Neuron (in vitro differentiated cells): ENCODE data around the gene PLD4.
"Not testable (repeated sequence)": the region's sequence is repeated elsewhere in the genome, so short reads cannot be mapped to it uniquely, and the experiment has no call there.

Experiments
- H2AFZ ChIP-seq: one replicate; pipeline ENCODE4 v1.6.1; 2013; ENCODE audit warnings: low read depth, mild to moderate bottlenecking, inconsistent platforms, low read length, moderate library complexity
- H3K27me3 ChIP-seq: one replicate; pipeline ENCODE4 v1.6.1; 2013; ENCODE audit warnings: low read length; ENCODE audit not compliant: insufficient read depth
- H3K36me3 ChIP-seq: one replicate; pipeline ENCODE4 v1.6.1; 2013; ENCODE audit warnings: low read length; ENCODE audit not compliant: insufficient read depth
- H3K4me1 ChIP-seq: one replicate; pipeline ENCODE4 v1.6.1; 2013; ENCODE audit warnings: low read length; ENCODE audit not compliant: insufficient read depth
- H3K4me3 ChIP-seq: 2 replicates; pipeline ENCODE4 v1.5.1; 2013; ENCODE audit warnings: mild to moderate bottlenecking, low read length, moderate library complexity
- H3K9me3 ChIP-seq: one replicate; pipeline ENCODE4 v1.6.1; 2013; ENCODE audit warnings: low read length

PLD4 gene

GRCh38 chr14:104890292-104890691 lies 34.4 kb upstream of the PLD4 start:
- not testable (repeated sequence) for H3K9me3 ChIP-seq, H3K4me3 ChIP-seq, H3K4me1 ChIP-seq, H2AFZ ChIP-seq, H3K27me3 ChIP-seq
- peaks cover 14% of the 10 kb centered on the region for H3K36me3 ChIP-seq

GRCh38 chr14:104891121-104891551 lies 33.5 kb upstream of the PLD4 start:
- Histone ChIP-seq H3K4me1 (no peaks in the 10 kb centered on the region), H3K36me3 (peaks cover 11% of the 10 kb centered on the region), H3K4me3 (no peak overlapping the region), H2AFZ (no peak overlapping the region), H3K27me3 (no peaks in the 10 kb centered on the region), H3K9me3 (no peaks in the 10 kb centered on the region)

DNA sequence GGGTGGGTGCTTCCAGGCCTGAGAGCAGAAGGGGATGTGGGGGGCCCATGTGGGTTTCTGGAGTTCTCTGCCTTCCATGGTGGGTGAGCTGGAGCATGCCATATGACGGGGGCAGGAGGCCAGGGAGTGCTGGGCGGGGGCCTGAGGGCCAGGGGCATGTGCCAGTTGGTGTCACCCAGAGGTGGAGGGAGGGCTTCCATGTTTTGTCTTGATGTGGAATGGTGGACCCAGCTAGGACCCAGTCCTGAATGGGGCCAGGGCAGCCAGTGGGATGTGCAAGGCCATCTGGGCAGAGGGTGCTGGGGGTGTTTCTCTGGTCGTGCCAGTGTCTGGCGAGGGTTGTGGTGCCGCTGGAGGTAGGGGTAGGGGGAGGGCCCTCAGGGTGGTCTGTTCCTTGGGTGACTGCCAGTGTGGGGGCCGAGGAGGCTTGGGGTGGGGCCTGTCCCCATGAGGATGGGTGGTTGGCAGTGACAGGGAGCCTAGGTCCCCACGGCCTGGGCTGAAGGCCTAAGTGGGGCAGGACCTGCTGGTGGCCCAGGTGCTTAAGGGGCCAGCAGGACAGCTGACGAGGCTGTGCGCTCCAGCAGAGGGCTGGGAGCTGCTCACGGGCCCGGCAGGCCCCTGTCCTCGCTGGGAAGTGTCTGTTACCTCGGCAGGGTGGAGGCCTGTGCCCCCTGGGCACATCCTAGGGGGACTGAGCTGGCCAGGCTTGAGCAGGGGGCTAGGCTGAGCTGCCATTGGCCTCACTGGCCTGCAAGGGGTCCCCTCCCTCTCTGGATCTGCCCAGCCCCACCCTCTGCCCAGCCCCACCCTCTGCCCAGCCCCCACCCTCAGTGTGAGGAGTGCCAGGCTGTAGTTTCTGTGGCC lies 32.8 kb upstream of the PLD4 start:
- H2AFZ ChIP-seq, result no peak overlapping the region
- H3K4me1 ChIP-seq, result no peaks in the 10 kb centered on the region
- no peaks in the 10 kb centered on the region for H3K9me3 ChIP-seq
- no peaks in the 10 kb centered on the region for H3K27me3 ChIP-seq
- H3K36me3 ChIP-seq, result peaks cover 10% of the 10 kb centered on the region
- no peak overlapping the region for H3K4me3 ChIP-seq

- H3K36me3 ChIP-seq, result peaks cover 6% of the 10 kb centered on the region
- no peaks in the 10 kb centered on the region for H3K27me3 ChIP-seq
- no peaks in the 10 kb centered on the region for H3K4me1 ChIP-seq
- no peak overlapping the region for H2AFZ ChIP-seq
- no peak overlapping the region for H3K4me3 ChIP-seq
- H3K9me3 ChIP-seq, result no peaks in the 10 kb centered on the region
These were observed 31.9 kb upstream of the PLD4 start for GRCh38 chr14:104892531-104893434.

DNA sequence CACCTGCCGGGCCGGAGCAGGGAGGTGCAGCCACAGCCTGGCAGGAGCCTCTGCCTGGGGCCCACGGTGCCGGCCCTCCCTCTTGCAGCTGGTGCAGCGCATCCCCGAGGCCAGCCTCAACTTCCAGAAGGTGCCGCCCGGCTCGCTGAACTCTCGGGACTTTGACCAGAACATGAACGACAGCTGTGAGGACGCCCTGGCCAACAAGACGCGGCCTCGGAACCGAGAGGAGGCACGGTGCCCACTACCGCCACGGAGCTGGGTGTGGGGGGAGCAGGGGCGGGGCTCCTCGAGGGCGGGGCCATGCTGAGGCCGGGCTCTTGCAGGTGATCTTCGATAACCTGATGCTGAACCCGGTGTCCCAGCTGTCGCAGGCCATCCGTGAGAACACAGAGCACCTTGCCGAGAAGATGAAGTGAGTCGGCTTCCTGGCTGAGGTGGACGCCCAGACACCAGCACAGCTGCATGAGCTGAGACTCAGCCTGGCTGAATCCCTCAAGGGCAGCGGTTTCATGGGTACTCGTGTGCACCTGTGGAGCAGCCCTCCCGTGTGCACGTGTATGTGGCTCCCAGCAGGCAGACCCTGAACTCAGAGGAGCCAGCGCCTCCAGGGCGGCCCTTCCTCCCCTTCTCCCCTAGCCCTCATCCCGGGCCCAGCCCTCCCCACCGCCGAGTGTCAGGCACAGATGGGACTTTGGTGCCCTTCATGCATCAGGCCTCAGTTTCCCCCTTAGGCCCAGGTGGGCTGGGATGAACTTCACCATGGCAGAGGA lies 31.1 kb upstream of the PLD4 start:
- H3K9me3 ChIP-seq, result no peaks in the 10 kb centered on the region
- H3K4me1 ChIP-seq, result no peaks in the 10 kb centered on the region
- H3K4me3 ChIP-seq, result no peak overlapping the region
- H3K36me3 ChIP-seq, result peaks cover 2% of the 10 kb centered on the region
- H3K27me3 ChIP-seq, result peaks cover 4% of the 10 kb centered on the region
- H2AFZ ChIP-seq, result no peak overlapping the region

GRCh38 chr14:104894331-104895206 lies 30.1 kb upstream of the PLD4 start:
- Histone ChIP-seq H3K4me1 (no peaks in the 10 kb centered on the region), H3K4me3 (no peak overlapping the region), H3K27me3 (peaks cover 4% of the 10 kb centered on the region)

GRCh38 chr14:104895207-104895785 lies 29.4 kb upstream of the PLD4 start:
- no peaks in the 10 kb centered on the region for H3K9me3 ChIP-seq
- H2AFZ ChIP-seq, result no peak overlapping the region
- H3K4me1 ChIP-seq, result no peaks in the 10 kb centered on the region
- peaks cover 10% of the 10 kb centered on the region for H3K27me3 ChIP-seq
- no peaks in the 10 kb centered on the region for H3K36me3 ChIP-seq
- no peak overlapping the region for H3K4me3 ChIP-seq

More at GRCh38 chr14:104894331-104895206, 30.1 kb upstream of the PLD4 start:
- Histone ChIP-seq H2AFZ (no peak overlapping the region), H3K9me3 (no peaks in the 10 kb centered on the region), H3K36me3 (no peaks in the 10 kb centered on the region)

DNA sequence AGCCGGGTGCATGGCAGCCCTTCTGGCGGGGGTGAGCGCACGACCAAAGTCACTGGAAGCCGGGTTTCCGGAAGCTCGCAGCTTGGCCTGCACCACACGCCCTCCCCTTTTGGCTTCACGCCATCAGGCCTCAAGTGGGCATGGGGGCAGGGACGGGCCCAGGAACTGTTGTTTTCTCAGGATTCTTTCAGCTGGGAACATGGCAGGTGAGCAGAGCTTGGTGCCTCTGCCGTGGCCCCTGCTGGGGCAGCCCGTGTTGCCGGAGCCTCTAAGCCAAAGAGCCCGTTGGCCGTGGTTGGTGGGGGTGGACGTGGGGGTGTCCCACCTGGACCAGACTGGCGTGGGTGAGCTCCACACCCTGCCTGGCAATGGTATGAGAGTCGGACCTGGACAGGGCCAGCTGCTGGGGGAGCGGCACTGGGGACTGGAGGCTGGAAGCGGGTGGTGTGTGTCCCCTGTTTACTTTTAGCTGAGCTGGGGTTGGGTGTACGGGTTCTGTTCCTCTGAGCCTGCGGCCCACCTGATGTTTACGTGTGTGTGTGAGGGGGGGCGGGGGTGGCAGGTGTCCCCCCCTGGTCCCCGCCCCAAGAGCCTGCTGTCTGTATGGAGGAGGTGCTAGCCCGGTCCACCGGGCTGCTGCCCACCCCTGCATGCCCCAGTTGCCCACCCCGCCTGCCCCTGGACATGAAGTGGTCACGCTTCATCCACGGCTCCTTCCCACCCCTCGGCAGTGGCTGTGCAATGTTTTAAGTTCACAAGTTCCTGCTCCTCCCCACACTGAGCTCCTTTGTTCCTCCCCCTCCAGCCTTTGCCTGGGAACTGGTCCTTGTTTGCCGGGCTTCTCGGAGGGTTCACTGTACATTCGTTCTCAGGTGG lies 28.7 kb upstream of the PLD4 start:
- H3K27me3 ChIP-seq, result peaks cover 15% of the 10 kb centered on the region
- no peaks in the 10 kb centered on the region for H3K36me3 ChIP-seq
- H3K9me3 ChIP-seq, result no peaks in the 10 kb centered on the region
- H3K4me3 ChIP-seq, result no peak overlapping the region
- no peak overlapping the region for H2AFZ ChIP-seq
- no peaks in the 10 kb centered on the region for H3K4me1 ChIP-seq

DNA sequence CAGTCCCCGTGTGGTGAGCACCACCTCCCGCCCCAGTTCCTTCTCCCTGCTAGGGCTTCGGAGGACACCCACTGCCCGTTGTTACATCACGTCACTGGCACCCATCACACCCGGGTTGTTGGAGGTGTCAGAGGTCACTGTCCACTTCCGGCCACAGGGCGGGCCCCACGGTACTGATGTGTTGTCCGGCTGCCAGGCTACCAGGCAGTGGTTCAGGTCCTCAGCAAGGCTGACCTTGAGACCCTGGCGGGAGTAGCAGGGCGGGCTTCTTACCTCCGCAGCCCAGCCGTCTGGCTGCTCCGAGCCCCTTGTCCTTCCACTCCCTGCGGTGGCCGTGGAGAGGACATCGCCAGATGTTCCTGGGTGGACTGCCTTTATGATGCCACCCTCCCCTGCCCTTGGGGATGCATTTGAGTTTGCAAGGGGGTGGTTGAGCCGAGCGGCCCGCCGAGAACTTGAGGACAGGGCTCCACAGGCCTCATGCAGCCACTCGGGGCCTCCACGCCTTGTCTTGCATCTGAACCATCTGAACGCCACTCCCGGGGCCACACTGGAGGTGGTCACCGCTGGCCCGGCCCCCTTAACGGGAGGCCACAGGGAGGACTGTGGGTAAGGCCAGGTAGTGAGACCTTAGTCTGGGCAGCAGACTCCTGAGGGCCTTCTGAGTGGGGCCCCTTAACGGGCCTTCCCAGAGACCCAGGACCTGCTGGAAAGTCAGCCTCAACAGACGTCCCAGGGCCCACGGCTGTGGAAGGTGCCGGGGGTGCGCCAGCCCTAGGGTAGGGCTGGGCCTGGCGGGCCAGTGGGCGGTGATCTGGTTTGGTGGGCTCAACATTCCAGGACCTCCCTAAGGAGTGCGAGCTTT lies 27.1 kb upstream of the PLD4 start:
- no peaks in the 10 kb centered on the region for H3K36me3 ChIP-seq
- no peak overlapping the region for H2AFZ ChIP-seq
- no peak overlapping the region for H3K4me3 ChIP-seq
- no peaks in the 10 kb centered on the region for H3K9me3 ChIP-seq
- peaks cover 18% of the 10 kb centered on the region for H3K27me3 ChIP-seq
- H3K4me1 ChIP-seq, result no peaks in the 10 kb centered on the region

GRCh38 chr14:104898195-104898558 lies 26.5 kb upstream of the PLD4 start:
- Histone ChIP-seq H3K4me1 (no peaks in the 10 kb centered on the region), H3K9me3 (no peaks in the 10 kb centered on the region), H3K27me3 (peaks cover 18% of the 10 kb centered on the region), H3K36me3 (no peaks in the 10 kb centered on the region), H2AFZ (no peak overlapping the region), H3K4me3 (no peak overlapping the region)
